Renal cortex interstitium (tissue), 11 donors: ENCODE data around the gene RFTN1. TPM values are rescaled to one million over a fixed set of nuclear protein-coding genes. Genes with fewer than 3 reads are reported as not detected.
A peak's percentile ranks its signal among the peaks of the same experiment; 100 is the strongest.
"Not testable (repeated sequence)": the region's sequence is repeated elsewhere in the genome, so short reads cannot be mapped to it uniquely, and the experiment has no call there.

ENCODE experiments used
- DNase-seq, 11 donors: peaks; one replicate each; pipeline ENCODE4 v3.0.0-alpha.2; 2013; ENCODE audit warnings: low read depth in 9 of 11, low spot score in 4 of 11; ENCODE audit errors: extremely low read depth in 1 of 11
- polyA plus RNA-seq, 3 donors: library from polyadenylated mRNA; unstranded; fragments of 120-200 nt; gene quantifications; one replicate each; pipeline ENCODE4 v1.2.1, GENCODE V29; 2013; ENCODE audit not compliant: insufficient read length in 3 of 3

Gene RFTN1
- polyA plus RNA-seq, 3 donors, result 26.4 to 35.6 (median 35.4) TPM

DNA sequence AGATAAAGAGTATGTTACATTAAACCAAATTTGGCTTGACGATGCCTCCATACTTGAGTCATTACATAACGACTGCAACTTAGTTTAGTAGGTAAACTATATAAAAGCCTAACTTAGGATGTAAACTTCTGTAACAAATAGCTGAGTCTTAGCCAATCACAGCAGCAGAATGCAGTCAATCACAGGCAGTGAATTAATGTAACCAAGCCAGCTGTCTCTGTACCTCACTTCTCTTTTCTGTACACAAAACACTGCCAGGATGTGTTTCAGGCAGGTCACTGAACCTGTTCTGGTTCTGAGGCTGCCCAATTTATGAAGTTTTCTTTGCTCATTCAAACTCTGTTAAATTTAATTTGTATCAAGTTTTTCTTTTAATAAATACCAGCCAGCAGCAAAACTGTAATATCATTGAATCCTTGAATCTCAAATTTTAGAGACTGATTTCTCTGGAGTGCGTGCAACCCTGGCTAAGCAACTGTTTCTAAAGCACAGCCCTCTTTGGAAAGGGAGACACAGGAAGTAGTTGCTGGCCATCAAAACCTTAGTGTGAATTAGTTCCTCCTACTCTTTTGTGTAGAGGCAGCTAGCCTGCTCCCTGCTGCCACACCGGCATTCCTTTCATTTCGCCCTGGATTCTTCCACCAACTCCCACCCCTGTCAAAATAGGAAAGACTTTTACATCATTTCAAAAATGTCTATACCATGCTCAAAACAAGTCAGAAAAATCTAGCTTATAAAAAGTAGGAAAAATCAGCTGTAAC is 15.2 kb downstream of the RFTN1 start:
- DNase-seq, result no peak

DNA sequence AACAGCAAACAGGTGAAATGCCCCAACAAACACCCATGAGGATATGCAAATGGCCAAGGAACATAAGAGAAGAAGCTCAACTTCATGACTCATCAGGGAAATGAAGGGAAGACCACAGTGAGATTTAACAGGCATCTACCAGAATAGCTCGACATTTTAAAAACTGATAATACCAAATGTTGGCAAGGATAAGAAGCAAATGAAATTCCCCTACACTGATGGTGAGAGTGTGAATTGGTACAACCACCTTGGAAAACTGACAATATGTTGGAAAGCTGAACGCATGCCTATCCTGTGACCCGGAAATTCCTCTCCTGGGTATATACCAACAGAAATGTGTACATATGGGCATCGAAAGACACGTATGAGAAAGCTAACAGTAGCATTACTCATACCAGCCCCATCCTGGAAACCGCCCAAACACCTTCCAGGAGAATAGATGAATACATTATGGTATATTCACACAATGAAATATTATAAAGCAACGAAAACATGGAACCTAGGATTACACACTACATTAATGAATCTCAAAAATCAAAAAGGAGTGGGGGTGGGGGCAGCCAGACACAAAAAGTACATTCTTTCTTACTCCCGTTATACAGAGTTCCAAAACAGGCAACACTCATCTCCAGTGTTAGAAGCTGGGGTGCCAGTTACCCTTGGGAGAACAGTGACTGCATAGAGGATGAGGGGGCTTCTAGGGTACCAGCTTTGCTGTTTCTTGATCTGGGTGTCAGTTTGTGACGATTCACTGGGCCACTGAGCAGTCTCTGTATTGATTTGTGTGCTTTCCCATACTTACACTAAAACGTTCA is 16.9 kb downstream of the RFTN1 start:
- no peak for DNase-seq

DNA sequence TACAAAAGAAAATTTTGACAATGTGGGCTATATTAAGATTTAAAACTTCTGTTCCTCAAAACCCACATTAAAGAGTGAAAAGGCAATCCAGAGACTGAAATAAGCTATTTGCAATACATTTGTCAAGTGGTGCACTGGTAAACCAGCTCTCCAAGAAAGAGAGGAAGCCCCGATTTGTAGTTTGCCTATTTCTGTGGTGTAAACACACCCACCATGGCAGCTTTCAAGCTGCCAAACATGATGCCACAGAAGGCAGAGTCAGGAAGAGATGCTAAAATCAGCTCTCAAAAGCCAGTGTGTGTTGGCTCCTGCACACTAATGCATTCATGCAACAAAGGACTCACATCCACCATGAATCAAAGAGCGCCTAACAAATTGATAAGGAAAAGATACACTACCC is 17.5 kb downstream of the RFTN1 start:
- no peak for DNase-seq

DNA sequence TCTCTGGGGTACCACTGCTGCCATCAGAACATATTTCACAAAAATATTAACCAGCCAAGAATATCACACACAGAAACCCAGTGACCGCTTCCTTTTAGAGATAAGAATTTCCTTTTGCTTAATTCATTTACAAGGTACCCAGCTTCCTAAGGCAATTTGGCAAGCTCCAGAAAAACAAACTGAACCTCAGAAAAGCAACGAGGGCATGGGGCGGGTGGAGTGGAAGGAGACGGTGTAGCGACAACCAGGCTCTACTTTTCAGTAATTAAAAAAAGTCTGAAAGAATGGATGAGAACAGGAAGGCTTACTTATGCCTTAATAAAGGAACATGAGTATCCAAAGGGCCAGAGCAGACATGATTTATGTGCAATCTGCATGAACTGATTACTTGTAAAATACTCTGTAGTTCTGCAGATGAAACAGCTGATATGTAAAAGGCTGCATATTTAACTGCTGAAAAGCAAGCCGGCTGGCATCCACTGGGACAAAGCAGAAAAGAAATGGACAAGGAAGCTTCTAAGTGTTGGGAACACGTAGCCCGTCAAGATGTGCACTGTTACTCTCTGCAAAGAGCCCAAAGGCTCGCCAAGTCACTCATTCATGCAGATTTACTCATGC is 18.6 kb downstream of the RFTN1 start:
- DNase-seq, result no peak

DNA sequence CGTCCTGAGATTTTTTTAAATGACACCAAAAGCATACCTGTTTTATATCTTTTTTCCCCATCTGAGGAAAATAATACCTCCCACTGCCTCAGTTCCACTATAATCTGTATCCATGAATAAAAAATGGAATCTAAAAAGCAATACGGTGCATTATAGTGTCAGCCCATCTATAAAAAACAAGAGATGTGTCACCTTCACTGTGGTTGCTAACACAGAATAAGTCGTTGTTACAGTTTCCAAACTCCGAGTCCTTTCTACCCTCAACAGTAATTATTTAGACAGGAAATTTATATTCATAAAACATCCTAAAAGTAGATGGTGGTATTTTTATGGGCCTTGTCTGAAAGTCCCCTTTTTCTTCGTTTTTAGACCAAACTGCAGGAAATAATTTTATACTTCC is 19.4 kb downstream of the RFTN1 start:
- DNase-seq, result no peak

DNA sequence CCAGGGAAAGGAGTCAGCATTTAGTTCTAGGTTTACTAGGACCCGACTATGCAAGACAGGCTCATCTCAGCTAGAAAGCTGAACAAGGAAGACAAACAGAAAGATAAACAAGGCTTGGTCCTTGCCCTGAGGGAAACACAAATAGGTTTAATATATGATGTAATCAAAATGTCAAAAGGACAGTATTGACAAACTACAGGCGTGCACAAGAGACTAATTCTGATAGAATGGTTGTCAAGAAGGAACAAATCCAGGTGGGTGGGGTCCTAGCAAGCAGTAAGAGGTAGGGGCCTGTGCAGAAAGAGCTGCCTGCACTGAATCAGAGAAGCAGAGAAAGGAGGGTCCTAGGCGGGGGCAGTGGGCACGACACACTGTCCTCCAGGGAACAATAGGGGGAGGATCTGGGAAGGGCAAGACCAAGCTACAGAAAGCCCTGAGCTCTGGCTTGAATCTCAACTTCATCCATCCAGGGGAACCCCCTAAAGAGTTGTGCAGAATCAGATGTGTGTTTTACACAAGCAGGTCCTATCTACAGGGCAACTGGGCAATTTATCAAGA is 23.4 kb downstream of the RFTN1 start:
- DNase-seq, result no peak

DNA sequence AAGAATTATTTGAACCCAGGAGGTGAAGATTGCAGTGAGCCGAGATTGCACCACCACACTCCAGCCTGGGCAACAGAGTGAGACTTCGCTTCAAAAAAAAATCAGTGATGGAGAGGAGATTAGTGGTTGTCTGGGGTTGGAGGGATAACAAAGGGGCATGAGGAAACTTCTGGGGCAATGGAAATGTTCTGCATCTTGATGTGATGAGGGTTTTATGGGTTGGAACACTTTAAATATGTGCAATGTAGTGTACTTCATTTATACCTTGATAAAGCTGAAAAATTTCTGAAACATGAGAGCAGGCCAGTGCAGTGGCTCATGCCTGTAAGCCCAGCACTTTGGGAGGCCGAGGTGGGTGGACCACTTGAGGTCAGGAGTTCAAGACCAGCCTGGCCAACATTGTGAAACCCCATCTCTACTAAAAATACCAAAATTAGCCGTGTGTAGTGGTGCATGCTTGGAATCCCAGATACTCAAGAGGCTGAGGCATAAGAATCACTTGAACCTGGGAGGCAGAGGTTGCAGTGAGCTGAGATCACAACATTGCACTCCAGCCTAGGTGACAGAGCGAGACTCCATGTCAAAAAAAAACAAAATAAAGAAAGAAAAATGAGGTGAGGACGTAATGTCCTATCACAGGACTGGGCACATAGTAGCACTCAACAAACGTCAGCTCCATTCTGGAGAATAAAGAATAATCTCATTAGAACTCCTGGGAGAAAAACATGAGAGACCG is 24.0 kb downstream of the RFTN1 start:
- not testable (repeated sequence) for DNase-seq

DNA sequence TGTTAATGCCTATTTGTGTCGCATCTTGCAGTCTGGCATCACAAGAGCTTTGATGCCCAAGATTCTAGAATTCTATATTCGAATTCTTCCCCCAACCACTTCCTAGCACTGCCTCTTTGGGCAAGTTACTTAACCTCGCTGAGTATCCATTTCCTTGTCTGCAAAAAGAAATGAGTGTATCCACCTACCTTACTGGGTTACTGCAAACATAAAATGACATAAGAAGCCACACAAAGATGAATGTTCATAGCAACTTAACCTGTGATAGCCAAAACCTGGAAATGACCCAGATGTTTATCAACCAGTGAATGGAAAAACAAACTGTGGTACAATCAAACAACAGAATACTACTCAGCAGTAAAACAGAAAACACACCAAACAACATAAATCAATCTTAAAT is 24.9 kb downstream of the RFTN1 start:
- DNase-seq, result no peak

DNA sequence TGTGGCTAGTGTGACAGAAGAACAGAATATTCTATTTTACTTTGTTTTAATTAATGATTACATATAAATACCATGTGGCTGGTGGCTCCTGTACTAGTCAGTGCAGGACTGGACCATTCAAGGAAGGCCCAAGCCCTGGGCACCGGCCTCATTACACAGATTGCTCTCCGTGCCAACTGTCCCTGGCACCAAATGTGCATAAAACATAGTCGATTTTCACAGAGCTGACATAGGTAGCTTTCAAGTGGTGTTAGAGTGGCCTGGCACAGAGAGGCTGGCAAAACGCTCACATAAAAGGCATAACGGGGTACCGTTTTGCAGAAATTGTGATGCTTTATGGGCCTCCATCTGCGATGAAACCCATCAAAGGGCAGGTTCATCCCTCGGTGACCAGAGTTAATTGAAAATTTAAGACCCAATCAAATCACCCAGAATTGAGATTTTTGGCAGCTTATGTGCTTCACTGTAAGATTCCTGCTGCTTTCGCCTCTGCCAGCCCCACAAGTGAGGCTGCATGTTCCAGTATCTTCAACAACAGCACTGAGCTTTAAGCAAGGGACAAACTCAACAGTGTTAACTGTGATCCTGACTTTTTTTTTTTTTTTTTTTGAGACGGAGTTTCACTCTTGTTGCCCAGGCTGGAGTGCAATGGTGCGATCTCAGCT is 25.9 kb downstream of the RFTN1 start:
- no peak for DNase-seq

DNA sequence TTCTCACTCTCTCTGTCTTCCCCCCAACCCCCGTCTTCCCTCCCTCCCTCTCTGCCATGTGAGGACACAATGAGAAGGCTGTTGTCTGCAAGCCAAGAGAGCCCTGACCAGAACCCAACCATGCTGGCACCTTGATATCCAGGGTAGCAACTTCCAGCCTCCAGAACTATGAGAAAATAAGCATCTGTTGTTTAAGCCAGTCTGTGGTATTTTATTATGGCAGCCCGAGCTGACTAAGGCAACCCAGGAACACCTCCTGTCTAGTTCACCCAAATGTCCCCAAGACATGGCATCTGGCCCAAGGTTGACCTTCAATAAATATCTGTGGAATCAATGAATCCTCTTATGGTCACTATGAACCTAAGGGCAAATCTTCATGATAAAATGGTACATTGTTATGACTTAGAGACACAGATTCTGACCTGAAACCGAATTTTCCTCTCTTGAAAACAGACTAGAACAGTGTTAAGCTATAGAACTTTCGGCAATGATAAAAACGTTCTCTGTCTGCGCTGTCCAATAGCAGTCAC is 26.5 kb downstream of the RFTN1 start:
- no peak for DNase-seq

DNA sequence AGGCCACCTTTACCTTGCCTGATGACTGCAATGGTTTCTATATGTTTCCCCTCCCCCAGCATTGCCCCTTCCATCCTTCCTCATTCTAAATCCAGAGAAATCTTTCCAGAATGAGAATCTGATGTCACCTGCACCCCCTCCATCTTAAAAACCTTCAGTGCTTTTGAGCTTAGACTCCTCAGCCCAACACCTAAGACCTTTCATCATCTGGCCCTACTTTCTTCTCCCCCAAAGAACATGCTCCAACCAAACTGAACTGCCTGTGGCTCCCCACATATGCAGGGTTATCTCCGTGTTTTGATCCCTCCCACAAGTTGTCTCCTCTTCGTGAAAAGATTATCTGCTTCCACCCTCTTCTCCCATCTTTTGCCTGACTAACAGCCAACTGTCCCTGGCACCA is 27.3 kb downstream of the RFTN1 start:
- DNase-seq, result no peak

DNA sequence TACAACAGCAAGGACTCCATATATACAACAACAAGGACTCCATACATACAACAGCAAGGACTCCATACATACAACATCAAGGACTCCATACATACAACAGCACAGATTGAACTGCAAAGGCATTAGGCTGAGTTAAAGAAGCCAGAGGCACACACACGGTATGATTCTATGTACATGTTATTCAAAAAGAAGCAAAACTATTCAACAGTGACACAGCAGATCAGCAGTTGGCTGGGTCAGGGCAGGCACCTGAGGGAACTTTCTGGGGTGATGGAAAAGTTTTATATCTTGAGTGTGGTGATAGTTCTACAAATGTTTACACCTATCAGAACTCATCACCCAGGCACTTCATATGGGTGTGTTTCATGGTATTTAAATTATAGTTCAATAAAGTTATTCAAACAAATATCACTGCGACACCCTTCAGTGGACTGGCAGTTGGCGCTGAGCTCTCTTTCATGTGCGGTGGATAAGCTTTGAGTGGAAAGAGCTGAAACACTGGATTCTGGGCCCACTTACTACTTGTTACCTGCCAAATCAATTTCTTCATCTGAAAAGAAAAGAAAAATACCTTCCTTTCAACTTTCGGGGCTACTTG is 28.0 kb downstream of the RFTN1 start:
- no peak for DNase-seq

DNA sequence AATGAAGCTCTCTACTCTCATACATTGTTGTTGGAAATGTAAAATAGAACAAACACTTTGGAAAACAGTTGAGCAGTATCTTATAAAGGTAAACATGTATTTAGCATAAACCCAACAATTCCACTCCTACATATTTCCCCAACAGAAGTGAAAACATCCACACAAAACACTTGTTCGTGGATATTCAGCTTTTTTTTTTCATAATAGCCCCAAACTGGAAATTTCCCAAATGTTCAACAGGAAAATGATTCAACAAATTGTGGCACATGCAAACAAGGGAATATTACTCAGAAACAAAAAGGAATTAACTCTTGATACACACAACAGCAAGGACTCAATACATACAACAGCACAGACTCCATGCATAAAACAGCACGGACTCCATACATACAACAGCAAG is 28.5 kb downstream of the RFTN1 start:
- DNase-seq, result no peak

DNA sequence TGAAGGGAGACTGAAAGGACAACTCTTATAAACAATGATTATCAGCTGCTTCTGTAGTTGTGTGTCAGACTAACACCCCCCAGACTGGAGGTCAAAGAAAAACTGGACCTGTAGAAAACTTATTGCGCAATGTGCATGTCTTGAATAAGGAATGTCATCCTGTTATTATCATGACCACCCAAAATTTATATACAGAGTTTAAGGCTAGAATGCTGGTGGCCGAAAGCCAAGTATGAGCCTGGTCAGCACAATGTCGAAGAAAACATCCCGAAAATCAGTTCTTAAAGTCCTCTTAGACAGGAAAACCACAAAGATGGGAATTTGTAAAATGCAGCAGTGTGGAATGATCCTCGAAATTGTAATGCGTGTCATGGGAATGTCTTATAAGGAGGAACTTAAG is 29.3 kb downstream of the RFTN1 start:
- peak in 8 of 11 donors; percentile 40 to 76 (median 60) for DNase-seq

DNA sequence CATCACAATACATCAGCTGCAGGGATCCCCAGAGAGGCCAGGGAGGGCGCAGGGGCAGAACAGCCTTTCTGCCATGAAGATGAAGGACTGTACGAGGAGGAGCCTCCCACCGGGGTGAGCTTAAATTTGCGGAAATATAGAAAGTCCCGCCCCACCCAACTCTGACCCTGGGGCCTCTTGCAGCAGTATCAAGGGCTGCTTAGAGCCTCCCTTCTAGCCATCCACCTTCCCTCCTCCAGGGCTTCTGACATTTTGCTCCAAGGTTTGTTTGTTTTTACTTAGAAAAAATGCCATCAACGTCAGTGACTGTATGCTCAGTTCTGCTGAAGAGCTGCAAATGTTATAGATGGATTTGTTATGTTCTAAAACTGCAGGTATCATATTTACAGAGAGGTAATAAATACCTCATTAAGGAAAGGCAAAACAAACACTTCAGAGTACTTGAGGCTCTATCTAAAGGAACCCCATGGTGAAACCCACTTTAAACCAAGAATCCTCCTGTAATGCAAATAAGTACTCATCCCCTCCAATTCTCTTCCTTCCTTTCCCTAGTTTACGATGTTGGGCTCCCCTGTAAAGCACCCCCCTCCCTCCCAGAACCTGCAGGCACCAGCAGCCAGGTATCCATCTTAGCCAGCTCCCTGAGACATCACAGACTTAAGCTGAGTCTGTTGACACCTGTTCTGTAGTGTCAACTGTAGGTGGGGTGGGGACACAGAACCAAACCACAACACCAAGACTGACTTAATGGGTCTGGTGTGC is 30.5 kb downstream of the RFTN1 start:
- DNase-seq, result peak in 1 of 11 donors; percentile 22

DNA sequence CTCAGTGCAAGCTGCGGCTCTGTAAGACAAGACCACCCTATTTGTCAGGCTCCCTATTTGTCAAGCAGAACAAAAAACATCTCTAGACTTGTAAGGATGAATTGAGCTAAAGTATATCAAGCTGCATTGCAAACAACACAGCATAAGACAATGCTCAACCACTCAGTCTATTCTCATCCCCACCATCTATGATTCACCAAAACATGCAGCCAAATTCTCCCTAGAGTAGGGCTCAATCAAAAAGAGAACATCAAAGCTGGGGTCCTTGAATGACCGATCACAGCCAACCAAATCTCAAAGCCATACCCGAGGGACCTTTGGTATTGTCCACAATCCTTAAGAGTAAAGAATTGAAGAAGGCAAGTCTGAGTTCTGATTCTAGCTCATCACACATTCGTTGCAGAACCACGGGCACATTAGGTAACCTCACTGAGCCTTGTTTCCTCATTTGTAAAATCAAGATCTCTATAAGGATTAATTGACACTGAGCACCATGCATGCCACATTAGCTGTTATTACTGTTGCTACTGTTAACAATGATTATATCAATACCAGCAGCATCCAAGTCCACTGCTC is 31.2 kb downstream of the RFTN1 start:
- DNase-seq, result no peak

DNA sequence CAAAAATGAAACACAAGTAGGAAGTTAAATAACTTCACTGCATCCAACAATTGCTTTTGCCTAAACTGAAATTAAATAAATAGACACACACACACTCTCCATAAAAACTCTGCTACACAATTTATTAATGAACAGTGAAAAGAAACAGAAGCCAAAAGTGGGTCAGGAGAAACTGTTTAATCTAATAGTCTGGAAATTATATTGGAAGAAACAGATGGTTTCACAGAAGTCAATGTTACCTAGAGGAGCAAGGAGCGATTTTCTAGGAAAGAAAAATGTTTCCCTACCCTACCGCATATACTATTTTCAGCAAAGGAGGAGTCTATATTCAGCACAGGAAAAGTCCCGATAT is 32.0 kb downstream of the RFTN1 start:
- no peak for DNase-seq
